Stimulated activated CD8-positive, alpha-beta memory T cell treated with anti-CD3 and anti-CD28 coated beads, Interleukin-7, amount 100 ng/mL, for 4 hours (primary cell): ENCODE data around the gene AKAP9.
"Not testable (repeated sequence)": the region's sequence is repeated elsewhere in the genome, so short reads cannot be mapped to it uniquely, and the experiment has no call there.

ENCODE experiments used
- DNase-seq, 2 donors: peaks; one replicate each; pipeline ENCODE4 v3.0.0-alpha.2; 2020; ENCODE audit warnings: low read depth in 2 of 2

AKAP9 gene

DNA sequence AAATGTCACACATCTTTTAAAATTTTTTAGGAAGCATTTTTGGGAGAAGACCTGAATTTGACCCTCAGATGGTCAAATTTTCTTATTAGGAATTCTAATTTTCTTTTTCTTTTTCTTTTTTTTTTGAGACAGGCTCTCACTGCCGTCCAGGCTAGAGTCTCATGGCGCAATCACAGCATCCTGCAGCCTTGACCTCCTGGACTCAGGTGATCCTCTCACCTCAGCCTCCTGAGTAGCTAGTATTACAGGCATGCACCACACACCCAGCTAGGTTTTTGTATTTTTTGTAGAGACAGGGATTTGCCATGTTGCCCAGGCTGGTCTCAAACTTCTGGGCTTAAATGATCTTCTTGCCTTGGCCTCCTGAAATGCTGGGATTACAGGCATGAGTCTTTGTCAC, 65.4 kb downstream of the AKAP9 start:
- no peak for DNase-seq

DNA sequence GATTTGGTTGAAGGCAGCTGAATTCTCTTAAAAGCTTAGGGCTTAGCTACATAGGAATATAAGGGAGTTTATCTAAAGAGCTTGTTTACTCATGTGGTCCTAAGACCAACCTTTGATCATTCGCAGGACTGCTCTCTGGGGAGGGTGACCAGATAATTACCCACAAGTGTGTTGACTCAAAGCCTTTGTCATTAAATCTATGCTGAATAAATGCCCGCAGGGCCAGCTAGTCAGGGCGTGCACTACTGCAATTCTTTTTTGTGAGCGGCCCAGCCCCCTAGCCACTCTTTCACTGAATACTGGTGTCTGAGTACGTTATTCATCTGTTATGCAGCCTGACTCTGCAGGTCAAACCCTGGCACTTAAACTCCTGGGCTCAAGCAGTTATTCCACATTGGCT, 69.6 kb downstream of the AKAP9 start:
- DNase-seq = no peak

DNA sequence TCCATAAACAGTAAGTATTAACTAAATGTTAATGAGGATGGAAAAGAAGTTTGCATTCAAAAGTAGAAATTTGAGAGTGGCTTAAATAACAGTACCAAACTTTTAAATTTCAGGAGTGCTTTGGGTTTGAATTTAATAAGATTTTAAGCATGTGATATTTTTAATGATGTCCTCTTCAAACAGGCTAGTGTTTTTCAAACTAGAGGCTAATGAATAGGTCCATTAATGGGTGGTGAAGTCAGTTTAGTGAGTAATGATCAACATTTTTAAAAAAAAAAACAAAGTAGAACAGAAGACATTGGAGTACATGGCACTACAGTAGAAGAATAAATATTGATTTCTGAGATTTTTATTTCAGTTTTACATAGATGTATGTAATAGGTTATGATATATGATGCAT, 72.9 kb downstream of the AKAP9 start:
- DNase-seq = no peak

DNA sequence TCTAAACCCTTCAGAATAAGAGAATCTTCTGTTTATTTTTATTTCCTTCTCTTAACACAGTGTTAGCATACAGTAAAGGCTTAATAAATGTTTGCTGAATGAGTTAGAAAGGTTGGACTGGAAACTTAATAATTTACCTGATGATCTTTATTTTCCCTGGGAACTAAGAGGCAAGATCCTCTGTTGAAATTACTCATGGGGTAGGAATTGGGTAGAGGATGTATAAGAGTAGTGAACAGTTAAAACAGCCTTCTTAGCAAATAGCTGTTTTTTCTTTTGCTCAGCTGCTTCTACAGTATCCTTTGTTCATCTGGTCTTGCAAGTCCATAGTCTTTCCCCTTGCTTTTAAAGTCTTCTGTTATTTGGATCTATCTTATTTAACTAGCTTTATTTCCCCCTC, 80.0 kb downstream of the AKAP9 start:
- DNase-seq = no peak

DNA sequence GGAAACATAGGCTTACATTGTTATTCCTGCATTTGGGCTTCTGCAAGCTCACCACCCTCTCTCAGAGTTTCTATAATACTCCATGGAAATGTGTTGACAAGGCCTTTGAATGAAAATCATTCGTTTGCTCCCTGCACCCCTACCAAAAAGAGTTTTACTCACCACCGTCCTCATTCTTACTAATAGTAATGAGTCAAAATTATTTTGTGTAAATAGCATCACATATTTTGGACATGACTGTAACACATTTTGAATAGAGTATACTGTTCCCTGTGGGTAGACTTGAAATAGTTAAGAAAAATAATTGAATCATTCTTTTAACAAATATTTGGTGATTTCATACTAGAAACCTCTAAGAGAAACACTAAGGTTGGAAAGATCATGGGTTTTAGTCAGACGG, 84.6 kb downstream of the AKAP9 start:
- DNase-seq = no peak

DNA sequence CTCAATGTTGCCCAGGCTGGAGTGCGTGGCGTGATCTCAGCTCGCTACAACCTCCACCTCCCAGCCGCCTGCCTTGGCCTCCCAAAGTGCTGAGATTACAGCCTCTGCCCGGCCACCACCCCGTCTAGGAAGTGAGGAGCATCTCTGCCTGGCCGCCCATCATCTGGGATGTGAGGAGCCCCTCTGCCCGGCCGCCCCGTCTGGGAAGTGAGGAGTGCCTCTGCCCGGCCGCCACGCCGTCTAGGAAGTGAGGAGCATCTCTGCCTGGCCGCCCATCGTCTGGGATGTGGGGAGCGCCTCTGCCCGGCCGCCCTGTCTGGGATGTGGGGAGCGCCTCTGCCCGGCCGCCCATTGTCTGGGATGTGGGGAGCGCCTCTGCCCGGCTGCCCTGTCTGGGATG, 86.0 kb downstream of the AKAP9 start:
- DNase-seq = not testable (repeated sequence)

DNA sequence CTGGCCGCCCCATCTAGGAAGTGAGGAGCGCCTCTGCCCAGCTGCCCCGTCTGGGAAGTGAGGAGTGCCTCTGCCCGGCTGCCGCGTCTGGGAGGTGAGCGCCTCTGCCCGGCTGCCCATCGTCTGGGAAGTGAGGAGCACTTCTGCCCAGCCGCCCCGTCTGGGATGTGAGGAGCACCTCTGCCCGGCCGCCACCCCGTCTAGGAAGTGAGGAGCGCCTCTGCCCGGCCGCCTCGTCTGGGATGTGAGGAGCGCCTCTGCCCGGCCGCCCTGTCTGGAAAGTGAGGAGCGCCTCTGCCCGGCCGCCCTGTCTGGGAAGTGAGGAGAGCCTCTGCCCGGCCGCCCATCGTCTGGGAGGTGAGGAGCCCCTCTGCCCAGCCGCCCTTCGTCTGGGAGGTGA, 86.5 kb downstream of the AKAP9 start:
- not testable (repeated sequence) for DNase-seq

DNA sequence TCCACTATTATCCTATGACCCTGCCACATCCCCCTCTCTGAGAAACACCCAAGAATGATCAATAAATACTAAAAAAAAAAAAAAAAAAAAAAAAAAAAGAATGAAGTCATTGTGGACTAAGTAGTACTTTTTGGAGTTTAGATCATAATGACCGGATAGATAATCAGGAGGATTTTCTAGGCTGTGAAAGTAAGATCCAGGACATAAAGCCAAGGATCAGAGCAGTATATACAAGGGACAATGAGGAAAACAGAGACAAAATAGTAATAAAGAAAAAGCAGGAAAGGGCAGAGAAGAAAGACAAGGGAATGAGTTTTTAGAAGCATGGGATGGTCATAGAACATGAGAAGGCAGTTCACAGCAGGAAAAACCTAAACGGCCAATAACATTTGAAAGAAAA, 87.6 kb downstream of the AKAP9 start:
- no peak for DNase-seq

DNA sequence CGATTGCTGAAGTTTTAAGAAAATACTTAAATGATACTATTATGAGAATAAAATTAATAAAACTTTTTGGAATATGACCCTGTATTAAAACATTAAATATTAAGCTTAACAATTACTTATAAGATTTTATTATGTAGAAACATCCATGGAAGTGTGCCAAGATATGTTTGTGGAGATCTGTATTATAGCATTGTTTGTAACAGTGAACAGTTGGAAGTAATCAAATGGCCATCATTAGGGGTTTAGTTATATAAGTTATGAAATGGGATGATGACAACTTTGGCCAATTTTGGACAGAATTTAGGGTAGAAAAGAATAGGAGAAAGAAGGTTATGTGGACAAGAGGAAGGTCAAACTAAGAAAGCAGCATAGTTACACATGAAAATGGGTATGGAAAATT, 88.0 kb downstream of the AKAP9 start:
- no peak for DNase-seq

DNA sequence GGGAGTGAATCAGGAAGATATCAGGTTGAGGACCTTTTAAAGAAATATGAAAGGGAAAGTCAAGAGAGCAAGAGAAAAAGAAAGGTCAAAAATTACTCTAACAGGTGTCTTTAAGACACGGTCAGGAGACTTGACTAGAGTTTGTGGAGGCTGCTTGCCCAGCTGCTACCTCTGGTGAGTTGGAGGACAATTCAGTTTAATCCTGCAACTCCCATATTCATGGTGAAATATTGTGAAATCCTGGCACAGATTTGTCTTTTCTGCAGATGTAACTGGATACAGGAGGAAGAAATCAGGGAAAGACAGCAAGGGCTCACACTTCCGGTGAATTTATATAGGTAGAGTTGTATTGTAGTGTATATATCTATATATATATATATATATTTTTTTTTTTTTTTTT, 93.5 kb downstream of the AKAP9 start:
- DNase-seq = no peak

DNA sequence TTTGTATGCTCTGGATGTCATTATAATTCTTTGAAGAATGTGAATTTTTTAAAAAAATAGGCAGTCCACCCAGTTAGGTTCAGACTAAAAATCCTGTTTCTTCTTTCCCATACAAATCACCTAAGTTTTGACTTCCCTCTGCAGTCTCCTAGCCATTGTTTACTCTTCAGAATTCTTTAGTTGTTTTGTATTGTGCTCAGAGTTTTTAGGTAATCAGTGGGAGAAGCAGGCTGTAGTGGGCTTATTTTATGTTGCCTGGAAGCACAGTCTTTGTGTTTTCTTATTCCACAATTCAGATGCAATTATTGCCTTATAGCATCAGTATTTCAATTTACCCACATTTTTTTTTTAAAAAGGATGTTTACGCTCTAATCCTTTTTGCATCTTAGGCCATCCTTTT, 94.9 kb downstream of the AKAP9 start:
- no peak for DNase-seq

DNA sequence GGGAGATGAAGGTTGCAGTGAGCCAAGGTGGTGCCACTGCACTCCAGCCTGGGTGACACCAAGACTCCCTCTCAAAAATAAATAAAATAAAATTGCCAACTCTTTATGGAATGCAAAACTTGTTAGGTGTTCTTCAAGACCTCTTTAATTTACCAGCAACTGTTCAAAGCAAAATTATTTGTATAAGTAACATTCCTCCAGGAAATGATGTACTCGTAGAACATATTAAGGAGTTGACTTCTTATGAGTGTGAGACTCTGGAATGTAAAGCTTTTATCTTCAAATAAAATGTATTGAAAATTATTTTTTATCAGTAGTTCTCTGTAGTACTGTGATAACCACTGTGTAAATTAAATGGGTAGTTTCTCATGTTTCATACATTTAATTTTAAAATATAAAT, 99.2 kb downstream of the AKAP9 start:
- no peak for DNase-seq

DNA sequence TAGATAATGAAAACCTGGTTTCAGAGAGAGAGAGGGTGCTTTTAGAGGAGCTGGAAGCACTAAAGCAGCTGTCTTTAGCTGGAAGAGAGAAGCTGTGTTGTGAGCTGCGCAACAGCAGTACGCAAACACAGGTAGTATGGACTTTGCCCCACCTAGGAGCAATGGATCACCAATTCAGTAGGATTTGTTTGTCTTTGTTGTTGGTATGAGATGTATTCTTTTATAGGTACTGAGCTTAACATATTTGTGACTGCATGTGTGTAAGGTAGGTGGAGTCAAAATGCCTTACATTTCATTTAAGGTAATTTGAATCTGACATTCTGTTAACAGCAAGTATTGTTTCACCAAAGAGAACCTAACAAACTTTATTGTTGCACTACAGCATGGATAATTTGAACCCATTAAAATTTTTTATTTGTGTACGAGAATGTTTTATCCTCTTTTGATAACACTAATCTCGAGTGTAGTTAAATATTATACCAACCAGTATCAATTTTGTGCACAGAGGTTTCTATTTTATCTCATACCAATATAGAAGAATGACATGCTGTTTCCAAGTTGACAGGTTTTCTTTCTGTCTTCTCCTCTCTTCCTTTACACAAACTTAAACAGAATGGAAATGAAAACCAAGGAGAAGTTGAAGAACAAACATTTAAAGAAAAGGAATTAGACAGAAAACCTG, 101.5 kb downstream of the AKAP9 start:
- no peak for DNase-seq

DNA sequence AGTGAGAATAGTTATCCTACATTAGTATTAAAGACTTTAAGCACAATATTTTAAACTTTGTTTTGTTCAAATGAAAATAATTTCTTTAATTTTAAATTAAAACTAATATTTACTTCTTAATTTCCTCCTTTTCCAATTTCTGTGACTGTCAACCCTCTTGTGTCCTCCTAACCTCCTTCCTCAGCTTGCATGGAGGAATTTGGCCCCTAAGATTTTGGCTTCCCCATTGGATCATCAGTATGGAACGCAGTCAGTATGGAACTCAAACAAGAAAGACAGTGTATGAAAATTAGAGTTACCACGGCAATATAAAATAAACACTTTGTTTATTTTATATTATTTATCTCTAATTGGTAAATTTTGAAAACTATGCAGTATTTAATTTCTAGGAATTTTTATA, 102.4 kb downstream of the AKAP9 start:
- DNase-seq = no peak

DNA sequence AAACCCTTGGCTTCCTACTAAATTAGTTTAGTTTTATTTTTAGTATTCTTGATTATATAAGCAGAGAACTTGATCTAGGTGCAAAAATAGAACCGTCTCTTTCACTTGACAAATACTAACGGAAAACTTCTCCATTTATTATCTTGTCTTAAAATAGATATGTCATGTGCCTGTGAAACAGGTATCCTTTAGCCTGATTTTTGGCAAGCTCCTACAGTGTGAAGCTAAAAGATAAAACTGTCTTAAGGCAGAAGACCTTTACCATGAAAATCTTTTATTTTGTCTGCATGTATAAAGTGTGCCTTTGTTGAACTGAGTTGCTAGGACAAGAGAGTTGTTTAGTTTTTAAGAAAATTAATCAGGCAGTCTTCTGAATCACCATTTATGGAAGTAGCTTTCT, 103.0 kb downstream of the AKAP9 start:
- DNase-seq = no peak

DNA sequence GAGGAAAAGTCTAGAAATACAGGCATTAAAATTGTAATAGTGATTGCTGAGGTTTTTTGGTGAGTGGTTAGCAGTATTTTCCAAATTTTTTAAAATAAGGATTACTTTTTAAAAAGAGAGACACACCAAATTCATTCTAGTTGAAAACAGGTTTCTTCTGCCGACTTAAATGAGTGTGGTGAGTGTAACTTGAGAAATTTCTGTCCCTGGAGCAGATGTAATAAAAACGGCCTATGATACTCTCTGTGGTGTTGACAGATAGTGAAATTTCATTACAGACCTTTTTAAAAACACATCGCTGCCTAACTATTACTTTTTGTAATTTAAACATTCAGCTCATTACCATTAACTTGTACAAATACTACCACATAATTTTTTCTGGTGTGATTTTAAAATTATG, 103.5 kb downstream of the AKAP9 start:
- no peak for DNase-seq

DNA sequence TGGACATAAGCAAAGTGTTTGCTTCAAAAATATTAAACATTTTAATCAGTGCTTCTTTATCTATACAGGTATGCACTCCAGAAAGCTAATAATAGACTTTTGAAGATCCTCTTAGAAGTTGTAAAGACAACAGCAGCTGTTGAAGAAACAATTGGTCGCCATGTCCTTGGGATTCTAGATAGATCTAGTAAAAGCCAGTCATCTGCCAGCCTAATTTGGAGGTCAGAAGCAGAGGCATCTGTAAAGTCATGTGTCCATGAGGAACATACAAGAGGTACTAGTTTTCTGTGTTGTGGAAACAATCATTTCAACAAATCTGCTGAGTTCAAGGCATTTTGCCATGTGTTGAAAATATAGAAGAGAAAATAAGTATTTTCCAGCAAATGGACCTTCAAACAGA, 104.3 kb downstream of the AKAP9 start:
- DNase-seq = no peak

DNA sequence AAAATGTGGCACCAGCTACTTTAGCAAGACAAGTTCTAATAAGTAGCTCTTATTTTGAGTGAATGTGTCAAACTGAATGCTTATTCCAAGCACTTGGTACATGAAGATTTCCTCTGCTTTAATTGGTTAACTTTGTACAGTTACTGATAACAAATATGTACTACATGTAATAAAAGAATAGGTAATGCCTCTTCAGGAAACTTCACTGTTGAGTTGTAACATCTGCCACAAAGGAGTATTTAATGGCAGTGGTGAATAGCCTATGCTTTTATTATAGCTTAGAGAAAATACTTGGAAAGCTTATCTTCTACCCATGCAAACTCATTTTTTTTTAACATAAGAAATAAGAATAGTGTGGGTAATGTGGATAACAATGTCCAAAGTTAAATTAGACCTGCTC, 111.0 kb downstream of the AKAP9 start:
- no peak for DNase-seq

DNA sequence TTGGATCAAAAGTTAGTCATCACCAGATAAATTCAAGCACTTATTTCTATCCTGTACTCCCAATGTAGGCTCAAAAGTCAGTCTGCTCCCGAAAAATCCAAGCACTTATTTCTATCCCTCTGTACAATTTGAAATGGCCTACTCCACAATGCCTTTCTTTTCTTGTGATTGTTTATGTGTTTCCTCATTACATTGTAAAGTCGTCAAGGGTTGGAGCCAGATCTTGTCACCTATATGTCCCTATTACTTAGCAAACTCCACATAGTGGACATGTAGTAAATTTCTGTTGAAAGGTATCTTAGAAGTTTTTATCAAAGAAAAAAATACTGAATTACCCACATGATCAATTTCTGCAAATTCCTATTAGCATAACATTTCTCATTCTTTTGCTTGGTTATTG, 111.5 kb downstream of the AKAP9 start:
- DNase-seq = no peak

DNA sequence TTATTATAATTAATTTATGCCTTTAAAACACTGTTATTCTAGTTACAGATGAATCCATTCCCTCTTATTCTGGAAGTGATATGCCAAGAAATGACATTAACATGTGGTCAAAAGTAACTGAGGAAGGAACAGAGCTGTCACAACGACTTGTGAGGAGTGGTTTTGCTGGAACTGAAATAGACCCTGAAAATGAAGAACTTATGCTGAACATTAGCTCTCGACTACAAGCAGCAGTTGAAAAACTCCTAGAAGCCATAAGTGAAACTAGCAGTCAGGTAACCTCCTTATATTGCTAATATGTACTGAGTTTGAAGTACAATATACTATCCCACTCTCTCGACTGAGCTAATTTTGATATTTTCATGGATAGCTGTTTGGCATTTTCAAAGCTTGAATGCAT, 112.0 kb downstream of the AKAP9 start:
- DNase-seq = no peak

DNA sequence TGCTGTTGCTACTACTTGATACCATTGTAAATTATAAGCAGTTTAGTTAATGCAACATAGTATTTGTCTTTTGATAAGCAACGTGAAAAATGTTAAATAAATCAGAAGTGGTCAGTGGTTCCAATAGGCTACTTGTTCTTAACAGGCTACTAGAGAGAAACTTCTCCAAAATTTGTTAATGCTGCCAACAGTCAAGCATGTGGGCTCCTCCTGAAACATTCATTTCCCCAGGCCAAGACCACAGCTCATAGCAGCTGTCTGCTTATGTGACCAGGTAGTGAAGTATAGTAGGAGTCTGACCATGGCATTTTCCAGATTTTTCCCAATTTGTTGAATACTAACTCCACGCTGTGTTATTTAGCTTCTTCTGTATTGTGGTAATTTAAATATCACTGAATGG, 112.7 kb downstream of the AKAP9 start:
- DNase-seq = no peak

DNA sequence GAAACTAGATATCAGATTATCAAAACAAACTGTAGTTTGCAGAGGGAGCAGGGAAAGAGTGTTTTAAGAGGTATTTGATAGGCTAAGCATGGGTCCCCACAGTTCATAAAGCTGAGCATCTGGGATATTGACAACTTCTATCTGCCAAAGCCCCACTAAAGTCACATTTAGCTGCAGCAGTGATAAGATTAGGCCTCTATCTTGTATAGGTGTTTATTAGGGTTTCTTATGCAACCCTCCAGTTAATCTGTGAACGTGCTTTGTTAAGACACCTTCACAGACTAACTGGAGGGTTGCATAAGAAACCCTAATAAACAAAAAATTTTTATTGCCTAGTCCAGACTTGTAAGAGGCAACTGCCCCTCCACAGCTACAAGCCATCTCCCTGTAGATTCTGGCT, 115.6 kb downstream of the AKAP9 start:
- no peak for DNase-seq

DNA sequence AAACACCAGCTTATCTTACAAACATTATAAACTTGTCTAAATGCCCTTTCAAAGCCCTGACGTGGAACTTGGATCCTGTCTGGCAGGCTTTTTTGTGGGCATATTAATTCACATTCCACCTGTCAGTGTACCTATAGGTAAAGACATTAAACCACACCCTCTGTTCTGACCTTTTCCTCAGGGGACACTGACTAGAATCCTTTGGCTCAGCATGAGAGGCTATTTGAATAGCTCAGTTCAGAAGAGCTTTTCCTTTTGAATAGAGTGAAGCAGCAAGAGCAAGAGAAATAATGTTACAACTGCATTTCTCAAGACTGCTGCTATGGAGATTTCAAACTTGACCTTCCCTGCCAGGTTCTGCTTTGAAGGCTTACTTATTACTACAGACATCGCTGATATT, 116.7 kb downstream of the AKAP9 start:
- no peak for DNase-seq

DNA sequence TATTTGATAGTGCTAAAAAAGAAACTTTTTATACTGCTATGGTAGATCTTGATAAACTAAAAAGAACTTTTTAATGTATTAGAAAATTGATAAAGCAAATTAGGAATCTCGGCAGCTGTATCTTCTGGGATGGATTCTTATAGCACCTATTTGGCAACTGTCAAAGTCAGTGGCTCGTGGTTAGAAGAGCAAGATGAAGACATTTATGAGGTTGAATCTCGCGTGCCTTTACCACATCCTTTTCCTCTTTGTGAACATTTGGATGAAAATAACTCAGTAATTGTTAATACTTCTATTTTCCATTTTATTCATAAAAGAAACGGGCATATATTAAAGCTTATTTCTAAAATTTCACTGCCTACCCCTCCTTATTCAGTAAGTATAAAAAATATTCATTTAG, 117.4 kb downstream of the AKAP9 start:
- DNase-seq = no peak

DNA sequence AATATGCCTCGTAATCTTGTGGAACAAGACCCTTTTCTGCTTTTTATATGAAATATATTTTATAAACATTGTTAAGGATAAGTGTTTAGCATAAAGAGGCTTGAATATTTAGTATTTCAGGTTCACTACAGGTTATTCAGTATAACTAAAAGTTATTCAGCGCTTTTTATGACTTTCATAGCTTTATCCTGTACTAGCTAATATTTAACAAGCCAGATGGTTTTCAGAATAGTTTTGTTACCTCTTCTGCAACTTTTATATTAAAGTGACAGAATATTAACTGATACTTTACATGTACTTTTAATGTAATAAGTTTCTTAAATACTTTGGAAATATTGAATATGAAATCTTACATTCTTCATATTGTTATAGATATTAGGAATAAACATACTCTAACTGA, 118.2 kb downstream of the AKAP9 start:
- no peak for DNase-seq
